ENCODE measurements around the gene ALPK3. TPM values are rescaled to one million over a fixed set of nuclear protein-coding genes. Genes with fewer than 3 reads are reported as not detected.

ALPK3 gene
- total RNA-seq, 3 donors from 2014 or later (not counting 1 experiment from before 2014, with no cell fraction given) = 0.35 to 1.1 (median 0.63) TPM

DNA sequence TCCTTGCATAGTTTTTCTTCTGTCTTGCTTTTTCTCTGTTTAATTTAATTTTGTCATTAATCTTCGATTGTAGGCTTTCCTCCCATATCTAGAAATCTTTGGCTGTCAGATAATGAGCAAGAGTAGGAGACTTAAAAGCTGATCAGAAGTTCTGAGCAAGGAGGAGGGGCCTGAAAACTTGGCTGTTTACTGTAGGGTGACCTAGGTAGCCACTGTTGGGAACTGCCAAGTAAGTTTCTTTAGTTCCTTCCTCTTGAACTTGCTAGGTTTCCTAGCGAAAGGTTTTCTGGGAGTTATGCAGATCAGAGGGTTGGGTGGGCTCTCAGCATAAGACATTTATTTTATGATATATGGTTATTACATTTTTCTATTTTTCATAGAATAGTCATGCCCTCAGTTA lies 14.5 kb downstream of the ALPK3 start:
- no peaks in the 10 kb centered on the region for H3K9me3 Mint-ChIP-seq
- no peak overlapping the region for H3K4me3 Mint-ChIP-seq
- H3K4me3 ChIP-seq (ENCODE audit: low read length) = no peak overlapping the region
- no peak overlapping the region for H3K27ac Mint-ChIP-seq
- no peaks in the 10 kb centered on the region for H3K27me3 ChIP-seq (ENCODE audit: control insufficient read depth, insufficient read depth, low read length)
- no peaks in the 10 kb centered on the region for H3K36me3 ChIP-seq (ENCODE audit: control insufficient read depth, insufficient read depth, low read length)
- ATAC-seq (no peak), DNase-seq (no peak)
- intact Hi-C loops (cut with micrococcal nuclease) = no loop called here
- H3K27me3 Mint-ChIP-seq (ENCODE audit: low read depth in 2 of 2) = peaks cover 0 to 7% of the 10 kb centered on the region in 2 donors
- no peaks in the 10 kb centered on the region for H3K4me1 Mint-ChIP-seq
- TF ChIP-seq, protein P1, sequence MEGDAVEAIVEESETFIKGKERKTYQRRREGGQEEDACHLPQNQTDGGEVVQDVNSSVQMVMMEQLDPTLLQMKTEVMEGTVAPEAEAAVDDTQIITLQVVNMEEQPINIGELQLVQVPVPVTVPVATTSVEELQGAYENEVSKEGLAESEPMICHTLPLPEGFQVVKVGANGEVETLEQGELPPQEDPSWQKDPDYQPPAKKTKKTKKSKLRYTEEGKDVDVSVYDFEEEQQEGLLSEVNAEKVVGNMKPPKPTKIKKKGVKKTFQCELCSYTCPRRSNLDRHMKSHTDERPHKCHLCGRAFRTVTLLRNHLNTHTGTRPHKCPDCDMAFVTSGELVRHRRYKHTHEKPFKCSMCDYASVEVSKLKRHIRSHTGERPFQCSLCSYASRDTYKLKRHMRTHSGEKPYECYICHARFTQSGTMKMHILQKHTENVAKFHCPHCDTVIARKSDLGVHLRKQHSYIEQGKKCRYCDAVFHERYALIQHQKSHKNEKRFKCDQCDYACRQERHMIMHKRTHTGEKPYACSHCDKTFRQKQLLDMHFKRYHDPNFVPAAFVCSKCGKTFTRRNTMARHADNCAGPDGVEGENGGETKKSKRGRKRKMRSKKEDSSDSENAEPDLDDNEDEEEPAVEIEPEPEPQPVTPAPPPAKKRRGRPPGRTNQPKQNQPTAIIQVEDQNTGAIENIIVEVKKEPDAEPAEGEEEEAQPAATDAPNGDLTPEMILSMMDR (IDR thresholded peaks at IDR 0.05) = no peak
- no peak overlapping the region for H3K27ac ChIP-seq (ENCODE audit: low read length)
- WGBS (ENCODE audit: insufficient coverage) = no CpG with 5 or more reads among the region's 2 CpGs
- no peaks in the 10 kb centered on the region for H3K4me1 ChIP-seq (ENCODE audit: control insufficient read depth, insufficient read depth, low read length)
- H3K9me3 ChIP-seq (ENCODE audit: control insufficient read depth, insufficient read depth, low read length) = no peaks in the 10 kb centered on the region
- no peaks in the 10 kb centered on the region for H3K36me3 Mint-ChIP-seq

GRCh38 chr15:84832448-84833040 lies 15.4 kb downstream of the ALPK3 start:
- Mint-ChIP-seq H3K4me3 (no peak overlapping the region), H3K27ac (no peak overlapping the region), H3K4me1 (no peaks in the 10 kb centered on the region), H3K36me3 (no peaks in the 10 kb centered on the region), H3K27me3 (ENCODE audit: low read depth in 2 of 2) (peaks cover 0 to 7% of the 10 kb centered on the region in 2 donors), H3K9me3 (no peaks in the 10 kb centered on the region)
- DNase-seq (no peak), ATAC-seq (no peak)
- Histone ChIP-seq H3K4me1 (ENCODE audit: control insufficient read depth, insufficient read depth, low read length) (no peaks in the 10 kb centered on the region), H3K27ac (ENCODE audit: low read length) (no peak overlapping the region), H3K9me3 (ENCODE audit: control insufficient read depth, insufficient read depth, low read length) (no peaks in the 10 kb centered on the region), H3K4me3 (ENCODE audit: low read length) (no peak overlapping the region), H3K27me3 (ENCODE audit: control insufficient read depth, insufficient read depth, low read length) (no peaks in the 10 kb centered on the region), H3K36me3 (ENCODE audit: control insufficient read depth, insufficient read depth, low read length) (no peaks in the 10 kb centered on the region)
- intact Hi-C loops (cut with micrococcal nuclease) = no loop called here
- TF ChIP-seq, protein P1 (IDR thresholded peaks at IDR 0.05) = no peak
- 88% methylated on average over 2 of the region's 2 CpGs for WGBS (ENCODE audit: insufficient coverage)

- Histone ChIP-seq H3K4me1 (ENCODE audit: control insufficient read depth, insufficient read depth, low read length) (no peaks in the 10 kb centered on the region), H3K27me3 (ENCODE audit: control insufficient read depth, insufficient read depth, low read length) (no peaks in the 10 kb centered on the region), H3K4me3 (ENCODE audit: low read length) (no peak overlapping the region), H3K36me3 (ENCODE audit: control insufficient read depth, insufficient read depth, low read length) (no peaks in the 10 kb centered on the region), H3K9me3 (ENCODE audit: control insufficient read depth, insufficient read depth, low read length) (no peaks in the 10 kb centered on the region), H3K27ac (ENCODE audit: low read length) (no peak overlapping the region)
- no peak for ATAC-seq
- H3K27me3 Mint-ChIP-seq (ENCODE audit: low read depth in 2 of 2) = peaks cover 0 to 7% of the 10 kb centered on the region in 2 donors
- no peaks in the 10 kb centered on the region for H3K9me3 Mint-ChIP-seq
- no peak overlapping the region for H3K27ac Mint-ChIP-seq
- H3K4me1 Mint-ChIP-seq = peaks cover 0 to 3% of the 10 kb centered on the region in 2 donors
- TF ChIP-seq, protein P1 (IDR thresholded peaks at IDR 0.05) = no peak
- H3K36me3 Mint-ChIP-seq = no peaks in the 10 kb centered on the region
- intact Hi-C loops (cut with micrococcal nuclease) = no loop called here
- H3K4me3 Mint-ChIP-seq = no peak overlapping the region
- WGBS (ENCODE audit: insufficient coverage) = 77% methylated on average over 4 of the region's 4 CpGs
- no peak for DNase-seq
Measured at GRCh38 chr15:84833447-84834228, 16.5 kb downstream of the ALPK3 start.

Measured in natural killer cell (primary cell).